Activated gamma-delta T cell (primary cell): ENCODE results near the gene TSR3.

ENCODE experiments used
- DNase-seq: peaks from one replicate; lab custom pipeline; 2025; lab: John Stamatoyannopoulos, UW

Gene TSR3

GRCh38 chr16:1377406-1378010, 25.8 kb upstream of the TSR3 start:
- no peak for DNase-seq

GRCh38 chr16:1375741-1376410, 24.2 kb upstream of the TSR3 start:
- no peak for DNase-seq

- DNase-seq = no peak
These were observed 23.6 kb upstream of the TSR3 start for GRCh38 chr16:1375298-1375640.

GRCh38 chr16:1374418-1375297, 23.0 kb upstream of the TSR3 start:
- DNase-seq = no peak

GRCh38 chr16:1372292-1372950, 20.7 kb upstream of the TSR3 start:
- no peak for DNase-seq

GRCh38 chr16:1371054-1371978, 19.6 kb upstream of the TSR3 start:
- no peak for DNase-seq

GRCh38 chr16:1367486-1368174, 16.0 kb upstream of the TSR3 start:
- DNase-seq = no peak

GRCh38 chr16:1366712-1367299, 15.1 kb upstream of the TSR3 start:
- no peak for DNase-seq

- DNase-seq = no peak
These were observed 14.5 kb upstream of the TSR3 start for GRCh38 chr16:1366060-1366711.

GRCh38 chr16:1364510-1364909, 12.8 kb upstream of the TSR3 start:
- DNase-seq = no peak

- no peak for DNase-seq
These were observed 11.9 kb upstream of the TSR3 start for GRCh38 chr16:1363501-1364041.

- DNase-seq = no peak
These were observed 11.1 kb upstream of the TSR3 start for GRCh38 chr16:1362807-1363206.

- DNase-seq = no peak
These were observed 10.1 kb upstream of the TSR3 start for GRCh38 chr16:1361685-1362360.

GRCh38 chr16:1357906-1358566, 6.4 kb upstream of the TSR3 start:
- no peak for DNase-seq

GRCh38 chr16:1356061-1356900, 4.6 kb upstream of the TSR3 start:
- DNase-seq = no peak

- DNase-seq = no peak
These were observed 3.9 kb upstream of the TSR3 start for GRCh38 chr16:1355591-1355990.

- DNase-seq = no peak
These were observed 3.3 kb upstream of the TSR3 start for GRCh38 chr16:1354815-1355540.
